ENCODE data around the gene ARID1B.

ARID1B gene

DNA sequence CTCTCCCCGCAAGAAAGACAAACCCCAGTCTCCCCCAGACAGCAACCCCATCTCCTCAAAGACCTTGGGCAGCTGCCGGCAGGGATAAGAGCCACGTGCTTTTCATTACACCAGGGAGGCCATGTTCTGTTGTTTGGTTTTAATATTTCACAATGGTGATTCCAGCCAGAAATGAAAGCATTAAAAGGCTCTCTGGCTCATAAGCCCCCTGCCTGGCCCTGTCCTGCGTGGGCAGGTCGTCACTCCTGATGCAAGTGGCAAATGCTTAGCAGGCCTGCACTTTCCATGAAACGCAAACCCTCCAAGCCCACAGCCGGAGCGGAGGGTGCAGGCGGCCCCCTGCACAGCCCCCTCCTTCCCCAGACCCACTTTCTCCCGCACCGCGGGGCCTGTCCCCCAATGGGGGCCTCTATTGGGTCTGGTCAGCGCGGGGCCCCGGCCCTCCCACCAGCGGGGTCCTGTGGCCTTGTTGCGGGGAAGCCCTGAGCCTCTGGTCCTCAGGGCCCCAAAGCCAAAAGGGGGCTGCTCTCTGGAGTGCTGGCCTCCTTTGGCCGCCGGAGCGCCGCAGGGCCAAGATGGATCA, 469.0 kb downstream of the ARID1B start:
- DNase-seq (ENCODE audit: low spot score): no peak
- in situ Hi-C loops (cut with MboI; ENCODE audit: low sequenced_read_pairs, unreplicated experiment): no loop called here
- TF ChIP-seq, protein P1, sequence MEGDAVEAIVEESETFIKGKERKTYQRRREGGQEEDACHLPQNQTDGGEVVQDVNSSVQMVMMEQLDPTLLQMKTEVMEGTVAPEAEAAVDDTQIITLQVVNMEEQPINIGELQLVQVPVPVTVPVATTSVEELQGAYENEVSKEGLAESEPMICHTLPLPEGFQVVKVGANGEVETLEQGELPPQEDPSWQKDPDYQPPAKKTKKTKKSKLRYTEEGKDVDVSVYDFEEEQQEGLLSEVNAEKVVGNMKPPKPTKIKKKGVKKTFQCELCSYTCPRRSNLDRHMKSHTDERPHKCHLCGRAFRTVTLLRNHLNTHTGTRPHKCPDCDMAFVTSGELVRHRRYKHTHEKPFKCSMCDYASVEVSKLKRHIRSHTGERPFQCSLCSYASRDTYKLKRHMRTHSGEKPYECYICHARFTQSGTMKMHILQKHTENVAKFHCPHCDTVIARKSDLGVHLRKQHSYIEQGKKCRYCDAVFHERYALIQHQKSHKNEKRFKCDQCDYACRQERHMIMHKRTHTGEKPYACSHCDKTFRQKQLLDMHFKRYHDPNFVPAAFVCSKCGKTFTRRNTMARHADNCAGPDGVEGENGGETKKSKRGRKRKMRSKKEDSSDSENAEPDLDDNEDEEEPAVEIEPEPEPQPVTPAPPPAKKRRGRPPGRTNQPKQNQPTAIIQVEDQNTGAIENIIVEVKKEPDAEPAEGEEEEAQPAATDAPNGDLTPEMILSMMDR (IDR thresholded peaks at IDR 0.05; ENCODE audit: borderline replicate concordance, control extremely low read depth, extremely low read depth, insufficient read depth, missing control alignments): no peak

DNA sequence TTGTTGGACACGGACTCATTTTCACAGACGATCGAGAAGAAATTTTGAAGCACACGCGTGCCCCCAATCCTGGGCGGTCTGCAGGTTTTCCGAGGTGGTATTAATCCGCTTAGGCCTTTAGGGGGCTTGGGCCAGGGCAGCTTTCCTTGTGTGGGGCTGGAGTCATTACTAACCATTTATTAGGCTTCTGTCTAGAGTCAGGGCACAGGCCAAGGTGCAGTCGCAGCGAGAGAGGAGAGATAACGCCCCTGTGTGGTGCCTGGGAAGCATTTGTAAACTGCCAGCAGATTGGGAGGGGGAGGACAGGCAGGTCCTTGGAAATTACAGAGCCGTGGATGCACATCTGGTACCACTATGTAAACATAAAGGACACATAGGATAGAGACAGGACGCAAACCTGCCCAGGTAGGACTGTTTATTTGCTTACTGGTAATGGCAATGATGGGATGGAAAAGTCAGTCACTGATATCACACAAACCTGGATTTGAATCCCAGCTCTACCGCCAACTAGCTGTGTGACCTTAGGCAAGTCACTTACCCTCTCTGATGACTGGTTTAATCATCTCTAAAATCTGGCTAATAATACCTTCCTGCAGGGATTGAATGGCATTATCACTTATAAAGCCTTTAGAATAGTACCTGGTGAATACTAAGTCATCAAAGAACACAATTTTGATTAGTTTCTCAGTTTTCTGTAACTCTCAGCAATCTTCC, 469.8 kb downstream of the ARID1B start:
- DNase-seq (ENCODE audit: low spot score): no peak
- in situ Hi-C loops (cut with MboI; ENCODE audit: low sequenced_read_pairs, unreplicated experiment): no loop called here
- TF ChIP-seq, protein P1 (IDR thresholded peaks at IDR 0.05; ENCODE audit: borderline replicate concordance, control extremely low read depth, extremely low read depth, insufficient read depth, missing control alignments): no peak

DNA sequence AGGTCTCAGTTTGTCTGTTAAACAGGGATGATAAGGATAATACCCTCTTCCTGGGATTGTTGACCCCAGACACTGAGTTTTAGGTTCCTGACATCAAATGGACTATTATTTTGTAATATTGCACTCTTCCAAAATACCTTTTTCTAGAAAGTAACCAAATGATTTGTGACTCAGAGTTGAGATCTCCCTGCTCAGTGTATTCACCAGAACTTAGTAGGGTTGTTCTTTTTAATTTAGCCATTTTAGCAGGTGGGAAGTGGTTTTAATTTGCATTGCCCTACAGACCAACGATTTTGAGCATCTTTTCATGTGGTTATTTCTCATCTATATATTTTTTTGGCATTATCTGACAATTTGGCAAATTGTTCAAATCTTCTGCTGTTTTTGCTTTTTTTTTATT, 471.1 kb downstream of the ARID1B start:
- in situ Hi-C loops (cut with MboI; ENCODE audit: low sequenced_read_pairs, unreplicated experiment): no loop called here
- TF ChIP-seq, protein P1 (IDR thresholded peaks at IDR 0.05; ENCODE audit: borderline replicate concordance, control extremely low read depth, extremely low read depth, insufficient read depth, missing control alignments): no peak
- no peak for DNase-seq (ENCODE audit: low spot score)

DNA sequence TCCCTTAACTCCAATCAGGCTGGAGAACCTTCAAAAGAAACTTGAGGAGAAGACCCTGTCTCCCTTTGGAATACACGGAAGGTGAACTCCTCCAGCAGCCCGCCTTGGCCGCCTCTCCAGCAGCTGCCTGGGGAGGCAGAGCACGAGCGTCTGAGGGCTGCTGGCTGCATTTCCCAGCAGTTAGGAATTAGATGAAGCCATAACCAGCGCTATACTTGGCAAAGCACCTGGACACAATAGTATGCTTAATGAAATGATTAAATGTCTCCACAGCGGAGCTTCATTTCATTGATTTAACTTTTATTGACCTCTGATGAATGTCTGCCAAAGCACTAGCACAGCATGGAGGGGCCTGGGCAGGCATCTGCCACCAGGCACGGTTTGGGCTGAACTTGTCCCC, 472.6 kb downstream of the ARID1B start:
- TF ChIP-seq, protein P1 (IDR thresholded peaks at IDR 0.05; ENCODE audit: borderline replicate concordance, control extremely low read depth, extremely low read depth, insufficient read depth, missing control alignments): no peak
- DNase-seq (ENCODE audit: low spot score): no peak
- in situ Hi-C loops (cut with MboI; ENCODE audit: low sequenced_read_pairs, unreplicated experiment): no loop called here

DNA sequence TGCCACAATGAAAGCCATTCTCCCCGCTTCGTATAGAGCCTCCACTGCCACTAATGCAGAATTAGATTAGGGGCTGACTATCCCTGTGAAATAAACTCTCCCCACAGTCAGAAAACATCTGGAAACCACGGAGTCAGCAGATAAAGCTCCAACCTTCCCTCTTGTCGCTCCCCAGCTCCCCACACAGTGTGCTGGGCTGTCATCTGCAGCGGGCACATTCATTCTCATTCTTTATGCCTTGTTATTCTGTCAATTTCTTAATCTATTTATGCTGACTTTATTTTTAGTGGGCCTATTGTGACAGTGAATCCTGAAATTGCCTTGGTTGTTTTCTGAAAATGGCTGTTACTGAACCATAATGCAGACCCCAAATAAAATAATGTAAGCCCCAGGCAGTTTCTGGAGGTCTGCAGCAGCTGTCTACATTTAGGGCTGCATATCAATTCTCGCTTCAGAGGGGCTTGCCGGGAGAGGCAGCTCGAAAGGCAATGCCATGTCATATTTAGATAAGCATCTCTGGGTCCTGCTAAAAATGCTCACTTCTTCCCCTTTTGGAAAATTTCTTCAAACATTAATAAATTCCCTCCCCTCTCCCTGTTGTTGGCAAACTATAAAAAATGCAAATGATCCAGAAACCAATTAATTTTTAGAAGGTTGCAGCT, 474.5 kb downstream of the ARID1B start:
- no peak for DNase-seq (ENCODE audit: low spot score)
- in situ Hi-C loops (cut with MboI; ENCODE audit: low sequenced_read_pairs, unreplicated experiment): no loop called here
- TF ChIP-seq, protein P1 (IDR thresholded peaks at IDR 0.05; ENCODE audit: borderline replicate concordance, control extremely low read depth, extremely low read depth, insufficient read depth, missing control alignments): no peak

DNA sequence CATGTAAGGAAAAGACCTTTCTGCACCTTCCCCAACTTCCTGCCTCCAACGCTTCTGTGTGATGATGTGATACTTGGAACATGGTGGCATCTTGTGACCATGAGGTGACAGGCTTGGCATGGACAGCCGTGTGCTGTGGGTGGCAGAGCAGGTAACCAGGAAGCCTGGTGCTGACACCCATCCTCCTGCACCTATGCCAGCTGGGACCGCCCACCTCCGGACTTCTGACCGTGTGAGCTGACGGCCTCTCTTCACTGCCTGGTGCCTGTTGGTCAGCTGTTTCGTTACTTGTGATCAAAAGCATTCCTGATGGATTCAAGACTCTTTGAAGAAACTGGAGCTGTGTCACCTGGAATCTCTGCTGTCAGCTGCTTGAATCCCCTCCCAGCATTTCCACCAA, 475.8 kb downstream of the ARID1B start:
- DNase-seq (ENCODE audit: low spot score): no peak
- TF ChIP-seq, protein P1 (IDR thresholded peaks at IDR 0.05; ENCODE audit: borderline replicate concordance, control extremely low read depth, extremely low read depth, insufficient read depth, missing control alignments): no peak
- in situ Hi-C loops (cut with MboI; ENCODE audit: low sequenced_read_pairs, unreplicated experiment): no loop called here
